PC-9 (cell line): ENCODE results near the gene RNF126. TPM values are rescaled to one million over a fixed set of nuclear protein-coding genes. Genes with fewer than 3 reads are reported as not detected.
"Not testable (repeated sequence)": the region's sequence is repeated elsewhere in the genome, so short reads cannot be mapped to it uniquely, and the experiment has no call there.

ENCODE experiments used
- BruUV-seq: library from RNA; stranded (reverse); fragments of 400-500 nt; replicated peaks from 2 replicates; lab custom pipeline; 2021; lab: Mats Ljungman, UMichigan
- CTCF ChIA-PET: fragments of 300-600 bp; sonication (Branson Sonifier 250); formaldehyde crosslinking; loops from one replicate; lab custom pipeline; 2022; ENCODE audit warnings: antibody characterized with exemption; lab: Charles Lee
- POLR2A ChIA-PET: fragments of 300-600 bp; sonication (Branson Sonifier 250); formaldehyde crosslinking; loops from one replicate; lab custom pipeline; 2022; ENCODE audit warnings: antibody characterized with exemption; ENCODE audit not compliant: unreplicated experiment; lab: Charles Lee
- DNase-seq, 2 experiments: peaks; one replicate each; pipeline versions ENCODE4 v3.0.0 to v3.0.0-alpha.2; 2015 to 2022; ENCODE audit warnings: mixed read lengths in 1 of 2
- H2AFZ ChIP-seq: fragments of 200-600 bp; sonication (generic); 2 replicates; pipeline ENCODE4 v1.8.1; 2017; ENCODE audit warnings: antibody characterized with exemption
- H3F3A ChIP-seq: fragments of 200-600 bp; sonication (generic); 2 replicates; pipeline ENCODE4 v1.8.1; 2017; ENCODE audit warnings: antibody characterized with exemption, mild to moderate bottlenecking, low read depth; ENCODE audit not compliant: insufficient read depth
- H3K27ac ChIP-seq: fragments of 200-600 bp; sonication (generic); 2 replicates; pipeline ENCODE4 v1.6.1; 2016; ENCODE audit warnings: mixed run types
- H3K27me3 ChIP-seq: fragments of 200-600 bp; sonication (generic); 2 replicates; pipeline ENCODE4 v1.6.1; 2016; ENCODE audit warnings: low read depth, mixed run types; ENCODE audit not compliant: insufficient read depth
- H3K36me3 ChIP-seq: fragments of 200-600 bp; sonication (generic); 2 replicates; pipeline ENCODE4 v1.6.1; 2016; ENCODE audit warnings: low read depth, mixed run types
- H3K4me1 ChIP-seq: fragments of 200-600 bp; sonication (generic); replicated peaks from 2 replicates; pipeline ENCODE4 v1.6.1; 2016; ENCODE audit warnings: mixed run types; ENCODE audit not compliant: insufficient read depth
- H3K4me2 ChIP-seq: fragments of 200-600 bp; sonication (generic); 2 replicates; pipeline ENCODE4 v1.6.1; 2017; ENCODE audit warnings: mixed run types
- H3K4me3 ChIP-seq: fragments of 200-600 bp; sonication (generic); 2 replicates; pipeline ENCODE4 v1.6.1; 2016; ENCODE audit warnings: mixed run types
- H3K79me2 ChIP-seq: fragments of 200-600 bp; sonication (generic); 2 replicates; pipeline ENCODE4 v1.6.1; 2017; ENCODE audit warnings: low read depth, mixed run types
- H3K9me2 ChIP-seq: fragments of 200-600 bp; sonication (generic); 2 replicates; pipeline ENCODE4 v1.8.1; 2017; ENCODE audit warnings: mild to moderate bottlenecking; ENCODE audit not compliant: insufficient read depth
- H3K9me3 ChIP-seq: fragments of 200-600 bp; sonication (generic); 2 replicates; pipeline ENCODE4 v1.8.1; 2016; ENCODE audit warnings: low read depth; ENCODE audit not compliant: insufficient read depth
- H4K20me1 ChIP-seq: fragments of 200-600 bp; sonication (generic); 2 replicates; pipeline ENCODE4 v1.8.1; 2017; ENCODE audit not compliant: insufficient read depth
- EZH2 ChIP-seq: fragments of 200-600 bp; sonication (generic); IDR thresholded peaks from 2 replicates; pipeline ENCODE4 v1.8.0; 2017; ENCODE audit warnings: antibody characterized with exemption, low read depth
- intact Hi-C: fragments of 100-400 bp; cut with micrococcal nuclease; formaldehyde crosslinking; loops from one replicate; pipeline ENCODE4 v1.10.0; 2022; ENCODE audit not compliant: unreplicated experiment
- total RNA-seq: library from RNA; stranded (reverse); gene quantifications from 2 replicates; pipeline ENCODE4 v1.2.3, GENCODE V29; 2021
- TF ChIP-seq, protein P1 (sequence below): fragments of 200-600 bp; sonication (generic); conservative IDR thresholded peaks from 2 replicates; pipeline ENCODE4 v1.6.1; 2017; ENCODE audit warnings: mixed run types, antibody characterized with exemption, mild to moderate bottlenecking, moderate library complexity

Gene RNF126
- total RNA-seq, 1 experiment from 2014 or later, result 54.4 TPM

DNA sequence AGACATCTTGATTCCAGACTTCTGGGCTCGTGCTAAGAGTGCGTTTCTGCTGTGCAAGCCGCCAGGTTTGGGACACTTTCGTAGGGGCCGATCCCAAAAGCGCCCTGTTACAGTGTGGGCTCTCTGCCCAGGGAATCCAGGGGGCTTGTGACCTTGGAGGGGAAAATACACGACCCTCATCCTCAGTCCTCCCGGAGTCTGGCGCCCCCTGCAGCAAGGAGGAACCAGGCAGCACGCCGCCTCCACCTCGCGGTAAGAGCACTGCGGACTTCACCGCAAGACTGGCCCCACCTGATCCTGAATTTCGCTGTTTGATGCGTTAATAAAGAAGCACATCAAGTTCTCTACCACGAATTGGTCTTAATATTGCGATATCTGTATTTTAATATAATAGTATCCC is 34.8 kb downstream of the RNF126 start:
- Histone ChIP-seq H3K27me3 (no peaks in the 10 kb centered on the region), H3K36me3 (0 out of 2 replicates have a peak, but pooled peaks cover 7% of the 10 kb centered on the region), H2AFZ (no peak overlapping the region), H3K4me3 (no peak overlapping the region), H3K27ac (no peak overlapping the region), H3K4me1 (no peaks in the 10 kb centered on the region; the same call in 1 of the 2 replicates), H3K9me2 (no peaks in the 10 kb centered on the region), H3K79me2 (peaks cover 27% of the 10 kb centered on the region), H3F3A (0 out of 2 replicates have a peak, but pooled peaks cover 8% of the 10 kb centered on the region), H3K4me2 (no peak overlapping the region), H3K9me3 (no peaks in the 10 kb centered on the region), H4K20me1 (peaks cover 11% of the 10 kb centered on the region)
- TF ChIP-seq, protein P1, sequence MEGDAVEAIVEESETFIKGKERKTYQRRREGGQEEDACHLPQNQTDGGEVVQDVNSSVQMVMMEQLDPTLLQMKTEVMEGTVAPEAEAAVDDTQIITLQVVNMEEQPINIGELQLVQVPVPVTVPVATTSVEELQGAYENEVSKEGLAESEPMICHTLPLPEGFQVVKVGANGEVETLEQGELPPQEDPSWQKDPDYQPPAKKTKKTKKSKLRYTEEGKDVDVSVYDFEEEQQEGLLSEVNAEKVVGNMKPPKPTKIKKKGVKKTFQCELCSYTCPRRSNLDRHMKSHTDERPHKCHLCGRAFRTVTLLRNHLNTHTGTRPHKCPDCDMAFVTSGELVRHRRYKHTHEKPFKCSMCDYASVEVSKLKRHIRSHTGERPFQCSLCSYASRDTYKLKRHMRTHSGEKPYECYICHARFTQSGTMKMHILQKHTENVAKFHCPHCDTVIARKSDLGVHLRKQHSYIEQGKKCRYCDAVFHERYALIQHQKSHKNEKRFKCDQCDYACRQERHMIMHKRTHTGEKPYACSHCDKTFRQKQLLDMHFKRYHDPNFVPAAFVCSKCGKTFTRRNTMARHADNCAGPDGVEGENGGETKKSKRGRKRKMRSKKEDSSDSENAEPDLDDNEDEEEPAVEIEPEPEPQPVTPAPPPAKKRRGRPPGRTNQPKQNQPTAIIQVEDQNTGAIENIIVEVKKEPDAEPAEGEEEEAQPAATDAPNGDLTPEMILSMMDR, result peak; percentile 32; the same call in 1 of the 2 replicates
- no peak for TF ChIP-seq EZH2
- BruUV-seq, result no TSS peak
- CTCF ChIA-PET, result no interaction called here
- POLR2A ChIA-PET, result no interaction called here
- no peak for DNase-seq
- intact Hi-C loops, result no loop called here

- BruUV-seq, intact Hi-C loops, H3K9me2 ChIP-seq, H2AFZ ChIP-seq, H3K36me3 ChIP-seq, POLR2A ChIA-PET, H3K9me3 ChIP-seq, H3K4me3 ChIP-seq, H3K27ac ChIP-seq, H3K4me2 ChIP-seq, H3K27me3 ChIP-seq, H3K4me1 ChIP-seq, DNase-seq, H3F3A ChIP-seq: not testable (repeated sequence)
- CTCF ChIA-PET, result interaction anchor here (0.6 kb wide), 1 partner anchor 108 kb away, joined by 3 read pairs; no protein-coding TSS in a partner anchor
- H4K20me1 ChIP-seq, result peaks cover 11% of the 10 kb centered on the region
- H3K79me2 ChIP-seq, result peaks cover 11% of the 10 kb centered on the region
Measured at GRCh38 chr19:626566-626965, 36.4 kb downstream of the RNF126 start.

GRCh38 chr19:625257-625656 is 37.8 kb downstream of the RNF126 start:
- Histone ChIP-seq H3K9me2 (no peaks in the 10 kb centered on the region), H3K4me1 (no peaks in the 10 kb centered on the region), H3K9me3 (no peaks in the 10 kb centered on the region), H3K79me2 (no peaks in the 10 kb centered on the region; the same call in 1 of the 2 replicates), H3F3A (no peaks in the 10 kb centered on the region), H3K27me3 (no peaks in the 10 kb centered on the region), H3K4me3 (no peak overlapping the region), H3K4me2 (no peak overlapping the region), H3K36me3 (0 out of 2 replicates have a peak, but pooled peaks cover 7% of the 10 kb centered on the region), H4K20me1 (peaks cover 5% of the 10 kb centered on the region), H2AFZ (no peak overlapping the region), H3K27ac (no peak overlapping the region)
- POLR2A ChIA-PET, result no interaction called here
- no peak for DNase-seq
- BruUV-seq, result no TSS peak
- intact Hi-C loops, result no loop called here
- CTCF ChIA-PET, result no interaction called here
- TF ChIP-seq, protein P1, result no peak
- no peak for TF ChIP-seq EZH2
